WTC11 (cell line): ENCODE results near the gene DHX38. TPM values are rescaled to one million over a fixed set of nuclear protein-coding genes. Genes with fewer than 3 reads are reported as not detected.
A peak's percentile ranks its signal among the peaks of the same experiment; 100 is the strongest.

Experiments used
- ATAC-seq: fragments of 200-7000 bp; cut with Tn5 transposase; 2 replicates; pipeline ENCODE4 v1.10.0; 2021; ENCODE audit warnings: mild to moderate bottlenecking, moderate library complexity
- CTCF ChIA-PET: fragments of 300-600 bp; sonication (Branson Sonifier 250); formaldehyde crosslinking; loops from one replicate; lab custom pipeline; 2021; ENCODE audit warnings: antibody characterized with exemption; lab: Charles Lee
- POLR2A ChIA-PET: fragments of 350-600 bp; sonication (Branson Sonifier 250); formaldehyde crosslinking; loops from one replicate; lab custom pipeline; 2021; ENCODE audit warnings: antibody characterized with exemption; lab: Charles Lee
- DNase-seq: peaks from one replicate; pipeline ENCODE4 v3.0.0; 2021; ENCODE audit warnings: low spot score
- H3K27ac Mint-ChIP-seq: 2 replicates; pipeline ENCODE4 v1.8.0; 2021; ENCODE audit warnings: mixed read lengths
- H3K27me3 Mint-ChIP-seq: 2 replicates; pipeline ENCODE4 v1.8.0; 2021; ENCODE audit warnings: low read depth, mild to moderate bottlenecking, moderate library complexity, mixed read lengths
- H3K36me3 Mint-ChIP-seq: 2 replicates; pipeline ENCODE4 v1.8.0; 2021; ENCODE audit warnings: mixed read lengths
- H3K4me1 Mint-ChIP-seq: 2 replicates; pipeline ENCODE4 v1.8.0; 2022; ENCODE audit warnings: mixed read lengths
- H3K4me3 Mint-ChIP-seq: 2 replicates; pipeline ENCODE4 v1.8.0; 2021; ENCODE audit warnings: mild to moderate bottlenecking, moderate library complexity, mixed read lengths
- H3K9me3 Mint-ChIP-seq: 2 replicates; pipeline ENCODE4 v1.8.0; 2021; ENCODE audit warnings: mixed read lengths
- ATF1 ChIP-seq: sonication (generic); formaldehyde crosslinking; IDR thresholded peaks from 2 replicates; pipeline ENCODE4 v1.8.1; 2023; ENCODE audit warnings: mild to moderate bottlenecking, moderate library complexity, missing genetic modification reagents
- CREB1 ChIP-seq: sonication (generic); formaldehyde crosslinking; IDR thresholded peaks from 2 replicates; pipeline ENCODE4 v1.8.0; 2023; ENCODE audit warnings: mild to moderate bottlenecking, missing genetic modification reagents
- CREM ChIP-seq: sonication (generic); formaldehyde crosslinking; IDR thresholded peaks from 2 replicates; pipeline ENCODE4 v1.8.1; 2022; ENCODE audit warnings: mild to moderate bottlenecking, missing genetic modification reagents, moderate library complexity
- ELF4 ChIP-seq: sonication (generic); formaldehyde crosslinking; IDR thresholded peaks from 2 replicates; pipeline ENCODE4 v1.8.1; 2022; ENCODE audit warnings: low read depth, mild to moderate bottlenecking, moderate library complexity, missing genetic modification reagents
- ETV6 ChIP-seq: sonication (generic); formaldehyde crosslinking; IDR thresholded peaks from 2 replicates; pipeline ENCODE4 v1.8.1; 2022; ENCODE audit warnings: mild to moderate bottlenecking, missing genetic modification reagents
- FOXK1 ChIP-seq: sonication (generic); formaldehyde crosslinking; IDR thresholded peaks from 2 replicates; pipeline ENCODE4 v1.8.0; 2022; ENCODE audit warnings: mild to moderate bottlenecking, moderate library complexity, missing genetic modification reagents
- GRHL2 ChIP-seq: fragments of 250-450 bp; sonication (Bioruptor Pico); IDR thresholded peaks from 2 replicates; pipeline ENCODE4 v1.8.0; 2022; ENCODE audit warnings: mild to moderate bottlenecking, moderate library complexity; ENCODE audit not compliant: insufficient replicate concordance, severe bottlenecking
- HMGA2 ChIP-seq: fragments of 250-450 bp; sonication (Bioruptor Pico); IDR thresholded peaks from 2 replicates; pipeline ENCODE4 v1.4.0; 2021; ENCODE audit warnings: mild to moderate bottlenecking, moderate library complexity
- IRF2 ChIP-seq: sonication (generic); formaldehyde crosslinking; IDR thresholded peaks from 2 replicates; pipeline ENCODE4 v1.8.0; 2022; ENCODE audit warnings: low read depth, missing genetic modification reagents, borderline replicate concordance
- JAZF1 ChIP-seq: fragments of 250-450 bp; sonication (Bioruptor Pico); IDR thresholded peaks from 2 replicates; pipeline ENCODE4 v1.9.0; 2021; ENCODE audit warnings: moderate library complexity, mild to moderate bottlenecking, inconsistent platforms
- JUN ChIP-seq: sonication (generic); formaldehyde crosslinking; IDR thresholded peaks from 2 replicates; pipeline ENCODE4 v1.8.0; 2023; ENCODE audit warnings: mild to moderate bottlenecking, missing genetic modification reagents
- KAT7 ChIP-seq: sonication (generic); formaldehyde crosslinking; IDR thresholded peaks from 2 replicates; pipeline ENCODE4 v1.8.1; 2023; ENCODE audit warnings: missing genetic modification reagents, mild to moderate bottlenecking, borderline replicate concordance
- MYBL2 ChIP-seq: sonication (generic); formaldehyde crosslinking; IDR thresholded peaks from 2 replicates; pipeline ENCODE4 v1.8.1; 2023; ENCODE audit warnings: mild to moderate bottlenecking, moderate library complexity, missing genetic modification reagents
- NFE2L1 ChIP-seq: sonication (generic); formaldehyde crosslinking; IDR thresholded peaks from 2 replicates; pipeline ENCODE4 v1.8.1; 2023; ENCODE audit warnings: missing genetic modification reagents
- NR2C2 ChIP-seq: sonication (generic); formaldehyde crosslinking; IDR thresholded peaks from 2 replicates; pipeline ENCODE4 v1.8.0; 2022; ENCODE audit warnings: mild to moderate bottlenecking, missing genetic modification reagents
- NR3C1 ChIP-seq: sonication (generic); formaldehyde crosslinking; conservative IDR thresholded peaks from 2 replicates; pipeline ENCODE4 v1.8.1; 2023; ENCODE audit warnings: low read depth, mild to moderate bottlenecking, missing genetic modification reagents
- OVOL2 ChIP-seq: fragments of 250-450 bp; sonication (Bioruptor Pico); IDR thresholded peaks from 2 replicates; pipeline ENCODE4 v1.9.0; 2021; ENCODE audit warnings: mild to moderate bottlenecking, borderline replicate concordance
- SMAD3 ChIP-seq: sonication (generic); formaldehyde crosslinking; IDR thresholded peaks from 2 replicates; pipeline ENCODE4 v1.8.0; 2022; ENCODE audit warnings: missing genetic modification reagents, mild to moderate bottlenecking, borderline replicate concordance
- ZNF219 ChIP-seq: sonication (generic); formaldehyde crosslinking; IDR thresholded peaks from 2 replicates; pipeline ENCODE4 v1.8.0; 2023; ENCODE audit warnings: missing genetic modification reagents, mild to moderate bottlenecking, borderline replicate concordance
- ZNF232 ChIP-seq: sonication (generic); formaldehyde crosslinking; IDR thresholded peaks from 2 replicates; pipeline ENCODE4 v1.8.0; 2022; ENCODE audit warnings: mild to moderate bottlenecking, missing genetic modification reagents
- ZNF416 ChIP-seq: fragments of 250-450 bp; sonication (Bioruptor Pico); IDR thresholded peaks from 2 replicates; pipeline ENCODE4 v1.9.0; 2021; ENCODE audit warnings: mild to moderate bottlenecking, inconsistent platforms
- total RNA-seq: library from RNA; stranded (reverse); gene quantifications from 3 replicates; pipeline ENCODE4 v1.2.3, GENCODE V29; 2021
- TF ChIP-seq, protein P1 (sequence below): sonication (generic); formaldehyde crosslinking; IDR thresholded peaks from 2 replicates; pipeline ENCODE4 v1.8.0; 2023; ENCODE audit warnings: mild to moderate bottlenecking, missing genetic modification reagents
- TF ChIP-seq, protein P2 (sequence below): sonication (generic); formaldehyde crosslinking; IDR thresholded peaks from 2 replicates; pipeline ENCODE4 v1.8.0; 2022; ENCODE audit warnings: mild to moderate bottlenecking, missing genetic modification reagents
- TF ChIP-seq, protein P3 (sequence below): sonication (generic); formaldehyde crosslinking; IDR thresholded peaks from 2 replicates; pipeline ENCODE4 v1.8.0; 2022; ENCODE audit warnings: mild to moderate bottlenecking, missing genetic modification reagents

The DHX38 gene
- total RNA-seq, 1 experiment from 2014 or later, result 91.7 TPM

DNA sequence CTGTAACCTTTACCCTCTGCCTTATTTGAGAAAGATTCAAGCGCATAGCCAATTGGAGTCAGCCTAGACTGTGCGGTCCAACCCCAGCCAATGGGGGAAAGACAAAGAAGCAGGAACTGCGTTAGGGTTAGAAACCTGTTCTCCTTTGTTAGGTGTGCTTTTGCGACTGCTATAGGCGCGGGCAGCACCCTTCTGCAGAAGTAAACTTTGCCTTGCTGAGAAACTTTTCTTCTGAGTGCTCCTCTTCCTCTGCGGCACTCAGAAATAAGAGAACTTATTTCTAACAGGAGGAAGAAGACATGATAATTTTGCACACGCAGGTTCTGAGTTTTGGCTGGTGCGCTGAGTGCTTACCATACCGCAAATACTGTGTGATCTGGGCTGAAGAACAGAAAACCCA lies 9.2 kb upstream of the DHX38 start (continued):
- TF ChIP-seq, protein P1, sequence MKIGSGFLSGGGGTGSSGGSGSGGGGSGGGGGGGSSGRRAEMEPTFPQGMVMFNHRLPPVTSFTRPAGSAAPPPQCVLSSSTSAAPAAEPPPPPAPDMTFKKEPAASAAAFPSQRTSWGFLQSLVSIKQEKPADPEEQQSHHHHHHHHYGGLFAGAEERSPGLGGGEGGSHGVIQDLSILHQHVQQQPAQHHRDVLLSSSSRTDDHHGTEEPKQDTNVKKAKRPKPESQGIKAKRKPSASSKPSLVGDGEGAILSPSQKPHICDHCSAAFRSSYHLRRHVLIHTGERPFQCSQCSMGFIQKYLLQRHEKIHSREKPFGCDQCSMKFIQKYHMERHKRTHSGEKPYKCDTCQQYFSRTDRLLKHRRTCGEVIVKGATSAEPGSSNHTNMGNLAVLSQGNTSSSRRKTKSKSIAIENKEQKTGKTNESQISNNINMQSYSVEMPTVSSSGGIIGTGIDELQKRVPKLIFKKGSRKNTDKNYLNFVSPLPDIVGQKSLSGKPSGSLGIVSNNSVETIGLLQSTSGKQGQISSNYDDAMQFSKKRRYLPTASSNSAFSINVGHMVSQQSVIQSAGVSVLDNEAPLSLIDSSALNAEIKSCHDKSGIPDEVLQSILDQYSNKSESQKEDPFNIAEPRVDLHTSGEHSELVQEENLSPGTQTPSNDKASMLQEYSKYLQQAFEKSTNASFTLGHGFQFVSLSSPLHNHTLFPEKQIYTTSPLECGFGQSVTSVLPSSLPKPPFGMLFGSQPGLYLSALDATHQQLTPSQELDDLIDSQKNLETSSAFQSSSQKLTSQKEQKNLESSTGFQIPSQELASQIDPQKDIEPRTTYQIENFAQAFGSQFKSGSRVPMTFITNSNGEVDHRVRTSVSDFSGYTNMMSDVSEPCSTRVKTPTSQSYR, result no peak
- TF ChIP-seq OVOL2 (CRISPR knock-in tag), result no peak

DNA sequence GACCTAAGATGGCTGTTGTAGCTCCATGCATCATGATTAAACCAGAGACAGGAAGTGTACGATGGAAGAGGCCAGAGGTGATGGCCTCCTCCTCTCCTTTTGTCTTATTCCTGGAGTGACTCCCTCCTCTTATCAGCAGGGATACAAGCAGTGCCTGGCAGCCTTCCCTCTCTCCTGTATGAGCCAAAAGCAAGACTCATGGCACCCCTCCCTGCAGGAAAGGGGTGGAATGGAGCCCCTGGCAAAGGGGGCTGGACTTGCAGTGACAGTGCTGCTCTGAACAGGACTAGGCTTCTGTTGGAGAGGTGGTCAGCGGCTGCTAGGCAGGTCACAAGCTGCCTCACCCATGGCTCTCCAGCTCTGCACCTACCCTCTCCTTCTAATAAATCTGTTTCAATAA lies 8.6 kb upstream of the DHX38 start:
- POLR2A ChIA-PET, result no interaction called here
- H3K4me3 Mint-ChIP-seq, result no peak overlapping the region

DNA sequence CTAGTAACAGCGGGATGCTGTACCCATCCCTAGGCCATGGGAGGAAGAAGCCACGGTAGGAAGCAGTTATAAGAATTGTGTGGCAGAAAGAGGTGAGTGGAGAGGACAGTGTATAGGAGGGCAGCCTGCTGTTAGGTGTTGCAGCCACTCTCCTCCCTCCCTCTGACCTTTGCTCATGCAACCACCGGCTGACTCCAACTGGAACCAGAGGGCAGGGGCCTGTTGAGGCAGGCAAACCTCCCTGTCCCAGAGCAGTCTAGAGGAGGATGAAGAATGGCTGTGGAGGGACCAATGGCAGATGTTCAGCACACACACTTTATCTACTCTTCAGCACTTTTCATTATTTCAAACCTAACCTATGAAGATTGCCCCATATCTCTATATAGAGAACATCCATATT lies 2.4 kb upstream of the DHX38 start:
- TF ChIP-seq ZNF232 (CRISPR knock-in tag) (no peak), SMAD3 (CRISPR knock-in tag) (no peak), MYBL2 (CRISPR knock-in tag) (no peak), HMGA2 (CRISPR knock-in tag) (no peak), GRHL2 (CRISPR knock-in tag) (no peak), JAZF1 (CRISPR knock-in tag) (no peak), NR3C1 (CRISPR knock-in tag) (no peak), ELF4 (CRISPR knock-in tag) (no peak), ATF1 (CRISPR knock-in tag) (no peak), OVOL2 (CRISPR knock-in tag) (no peak), IRF2 (no peak), NFE2L1 (CRISPR knock-in tag) (no peak), KAT7 (CRISPR knock-in tag) (no peak), NR2C2 (CRISPR knock-in tag) (no peak), CREB1 (CRISPR knock-in tag) (no peak), CREM (CRISPR knock-in tag) (no peak), JUN (CRISPR knock-in tag) (no peak)
- TF ChIP-seq, protein P1, result no peak
- TF ChIP-seq, protein P2, sequence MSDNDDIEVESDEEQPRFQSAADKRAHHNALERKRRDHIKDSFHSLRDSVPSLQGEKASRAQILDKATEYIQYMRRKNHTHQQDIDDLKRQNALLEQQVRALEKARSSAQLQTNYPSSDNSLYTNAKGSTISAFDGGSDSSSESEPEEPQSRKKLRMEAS (CRISPR knock-in tag), result no peak
- TF ChIP-seq, all 79 proteins: peak for 0

More for the DNA sequence above, 8.6 kb upstream of the DHX38 start:
- H3K36me3 Mint-ChIP-seq, result peaks cover 38% of the 10 kb centered on the region
- CTCF ChIA-PET, result no interaction called here
- H3K27me3 Mint-ChIP-seq, result no peaks in the 10 kb centered on the region
- DNase-seq (no peak), ATAC-seq (no peak)
- peaks cover 15% of the 10 kb centered on the region for H3K9me3 Mint-ChIP-seq
- H3K4me1 Mint-ChIP-seq, result no peaks in the 10 kb centered on the region
- H3K27ac Mint-ChIP-seq, result no peak overlapping the region
- TF ChIP-seq, protein P2 (CRISPR knock-in tag), result no peak
- TF ChIP-seq FOXK1 (CRISPR knock-in tag) (no peak), ZNF416 (no peak), ETV6 (CRISPR knock-in tag) (no peak), ZNF219 (CRISPR knock-in tag) (no peak), NR2C2 (CRISPR knock-in tag) (no peak), KAT7 (CRISPR knock-in tag) (no peak)
- TF ChIP-seq, protein P3, sequence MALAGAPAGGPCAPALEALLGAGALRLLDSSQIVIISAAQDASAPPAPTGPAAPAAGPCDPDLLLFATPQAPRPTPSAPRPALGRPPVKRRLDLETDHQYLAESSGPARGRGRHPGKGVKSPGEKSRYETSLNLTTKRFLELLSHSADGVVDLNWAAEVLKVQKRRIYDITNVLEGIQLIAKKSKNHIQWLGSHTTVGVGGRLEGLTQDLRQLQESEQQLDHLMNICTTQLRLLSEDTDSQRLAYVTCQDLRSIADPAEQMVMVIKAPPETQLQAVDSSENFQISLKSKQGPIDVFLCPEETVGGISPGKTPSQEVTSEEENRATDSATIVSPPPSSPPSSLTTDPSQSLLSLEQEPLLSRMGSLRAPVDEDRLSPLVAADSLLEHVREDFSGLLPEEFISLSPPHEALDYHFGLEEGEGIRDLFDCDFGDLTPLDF (CRISPR knock-in tag), result no peak

More for the DNA sequence above, 2.4 kb upstream of the DHX38 start:
- Mint-ChIP-seq H3K36me3 (peaks cover 23% of the 10 kb centered on the region), H3K27ac (no peak overlapping the region), H3K27me3 (no peaks in the 10 kb centered on the region), H3K4me1 (peaks cover 11% of the 10 kb centered on the region), H3K9me3 (no peaks in the 10 kb centered on the region), H3K4me3 (peak overlapping the region; percentile 39; the same call in 1 of the 2 replicates)
- DNase-seq, result no peak
- no peak for ATAC-seq
- ChIA-PET CTCF (no interaction called here), POLR2A (no interaction called here)
